Muscle layer of colon (tissue), 2 donors: Measurements from ENCODE around the gene CDSN.
"Not testable (repeated sequence)": the region's sequence is repeated elsewhere in the genome, so short reads cannot be mapped to it uniquely, and the experiment has no call there.

Source experiments
- H3K27ac ChIP-seq: one replicate; pipeline ENCODE4 v1.7.0; 2013; ENCODE audit warnings: low read depth, mild to moderate bottlenecking, low read length, moderate library complexity
- H3K27me3 ChIP-seq, 2 donors: one replicate each; pipeline ENCODE4 v1.7.0; 2013; ENCODE audit warnings: low read length in 2 of 2, mild to moderate bottlenecking in 2 of 2; ENCODE audit not compliant: insufficient read depth in 2 of 2, control insufficient read depth in 1 of 2
- H3K36me3 ChIP-seq: one replicate; pipeline ENCODE4 v1.7.0; 2013; ENCODE audit warnings: mild to moderate bottlenecking, low read length; ENCODE audit not compliant: insufficient read depth
- H3K4me1 ChIP-seq: one replicate; pipeline ENCODE4 v1.7.0; 2013; ENCODE audit warnings: mild to moderate bottlenecking, low read length; ENCODE audit not compliant: insufficient read depth
- H3K4me3 ChIP-seq, 2 donors: one replicate each; pipeline ENCODE4 v1.7.0; 2013; ENCODE audit warnings: low read length in 2 of 2, low read depth in 1 of 2, mild to moderate bottlenecking in 1 of 2, moderate library complexity in 1 of 2
- H3K9ac ChIP-seq: one replicate; pipeline ENCODE4 v1.7.0; 2013; ENCODE audit warnings: low read length
- H3K9me3 ChIP-seq: one replicate; pipeline ENCODE4 v1.7.0; 2013; ENCODE audit warnings: mild to moderate bottlenecking, low read length
- donor health status: abdominal sarcoma.
- donor health status: Adenocarcinoma of cecum.

The CDSN gene

GRCh38 chr6:31120151-31120915 is at the start of gene CDSN:
Gene CDSN (minus strand): TSS chr6:31120446. CDS start chr6:31120419, 27 bp downstream.
- Histone ChIP-seq H3K9ac (no peak within 1 kb of the TSS), H3K4me1 (peaks cover 37% of the 10 kb centered on the region), H3K27ac (no peak within 1 kb of the TSS), H3K9me3 (no peaks in the 10 kb centered on the region), H3K27me3 (no peaks in the 10 kb centered on the region), H3K4me3 (no peak within 1 kb of the TSS), H3K36me3 (no peaks in the 10 kb centered on the region)

GRCh38 chr6:31169123-31169857 is 49.0 kb upstream of the CDSN start:
- H3K9me3 ChIP-seq, result no peaks in the 10 kb centered on the region
- H3K27ac ChIP-seq, result no peak overlapping the region
- H3K27me3 ChIP-seq, result no peaks in the 10 kb centered on the region
- H3K4me1 ChIP-seq, result no peaks in the 10 kb centered on the region
- no peak overlapping the region for H3K9ac ChIP-seq
- no peak overlapping the region for H3K4me3 ChIP-seq
- H3K36me3 ChIP-seq, result no peaks in the 10 kb centered on the region

GRCh38 chr6:31168606-31169005 is 48.4 kb upstream of the CDSN start:
- H3K9ac ChIP-seq, result no peak overlapping the region
- H3K4me3 ChIP-seq, result no peak overlapping the region
- H3K4me1 ChIP-seq, result no peaks in the 10 kb centered on the region
- no peaks in the 10 kb centered on the region for H3K36me3 ChIP-seq
- no peaks in the 10 kb centered on the region for H3K9me3 ChIP-seq
- no peaks in the 10 kb centered on the region for H3K27me3 ChIP-seq
- H3K27ac ChIP-seq, result no peak overlapping the region

GRCh38 chr6:31165986-31166385 is 45.7 kb upstream of the CDSN start:
- Histone ChIP-seq H3K27me3 (no peaks in the 10 kb centered on the region), H3K4me3 (no peak overlapping the region), H3K4me1 (no peaks in the 10 kb centered on the region), H3K9me3 (no peaks in the 10 kb centered on the region), H3K9ac (no peak overlapping the region), H3K36me3 (no peaks in the 10 kb centered on the region), H3K27ac (no peak overlapping the region)

- not testable (repeated sequence) for H3K36me3 ChIP-seq, H3K27me3 ChIP-seq, H3K4me3 ChIP-seq, H3K27ac ChIP-seq, H3K9ac ChIP-seq, H3K4me1 ChIP-seq, H3K9me3 ChIP-seq
These were observed 45.0 kb upstream of the CDSN start for GRCh38 chr6:31165064-31165832.

- H3K36me3 ChIP-seq, H3K4me1 ChIP-seq, H3K27me3 ChIP-seq, H3K9me3 ChIP-seq, H3K4me3 ChIP-seq, H3K27ac ChIP-seq, H3K9ac ChIP-seq: not testable (repeated sequence)
These were observed 44.3 kb upstream of the CDSN start for GRCh38 chr6:31164475-31165063.

- H3K27me3 ChIP-seq, result no peaks in the 10 kb centered on the region
- H3K4me3 ChIP-seq, result no peak overlapping the region
- H3K9me3 ChIP-seq, result no peaks in the 10 kb centered on the region
- H3K27ac ChIP-seq, result no peak overlapping the region
- peaks cover 10% of the 10 kb centered on the region for H3K4me1 ChIP-seq
- H3K9ac ChIP-seq, result no peak overlapping the region
- no peaks in the 10 kb centered on the region for H3K36me3 ChIP-seq
These were observed 43.7 kb upstream of the CDSN start for GRCh38 chr6:31163922-31164321.

- Histone ChIP-seq H3K9ac (no peak overlapping the region), H3K4me1 (peaks cover 12% of the 10 kb centered on the region), H3K27me3 (no peaks in the 10 kb centered on the region), H3K36me3 (no peaks in the 10 kb centered on the region), H3K27ac (no peak overlapping the region), H3K9me3 (no peaks in the 10 kb centered on the region), H3K4me3 (no peak overlapping the region)
These were observed 42.4 kb upstream of the CDSN start for GRCh38 chr6:31162463-31163165.

GRCh38 chr6:31161216-31162126 is 41.2 kb upstream of the CDSN start:
- Histone ChIP-seq H3K27me3 (no peaks in the 10 kb centered on the region), H3K9ac (no peak overlapping the region), H3K4me3 (no peak overlapping the region), H3K4me1 (peaks cover 19% of the 10 kb centered on the region), H3K9me3 (no peaks in the 10 kb centered on the region), H3K27ac (no peak overlapping the region), H3K36me3 (no peaks in the 10 kb centered on the region)
